Left ventricle myocardium inferior (tissue), 1 donor: Measurements from ENCODE around the gene AK1. TPM values are rescaled to one million over a fixed set of nuclear protein-coding genes. Genes with fewer than 3 reads are reported as not detected.

Source experiments
- DNase-seq: peaks from one replicate; pipeline ENCODE4 v3.0.0-alpha.2; 2020
- H3K27ac ChIP-seq: fragments of 200-600 bp; replicated peaks from 2 replicates; pipeline ENCODE4 v1.8.0; 2021
- H3K27me3 ChIP-seq: fragments of 200-600 bp; 2 replicates; pipeline ENCODE4 v1.8.0; 2021; ENCODE audit warnings: low read depth
- H3K36me3 ChIP-seq: fragments of 200-600 bp; 2 replicates; pipeline ENCODE4 v1.8.0; 2021
- H3K4me1 ChIP-seq: fragments of 200-600 bp; 2 replicates; pipeline ENCODE4 v1.8.0; 2021
- H3K4me3 ChIP-seq: fragments of 200-600 bp; 2 replicates; pipeline ENCODE4 v1.8.0; 2021; ENCODE audit warnings: mild to moderate bottlenecking, moderate library complexity
- H3K9me3 ChIP-seq: fragments of 200-600 bp; replicated peaks from 2 replicates; pipeline ENCODE4 v1.8.0; 2021
- CTCF ChIP-seq: fragments of 200-600 bp; IDR thresholded peaks from 2 replicates; pipeline ENCODE4 v1.8.0; 2021; ENCODE audit warnings: antibody characterized with exemption, mild to moderate bottlenecking, borderline replicate concordance
- intact Hi-C: fragments of 100-400 bp; cut with micrococcal nuclease; formaldehyde crosslinking; loops from one replicate; pipeline ENCODE4 v1.11.0; 2022
- total RNA-seq: library from RNA; stranded (reverse); fragmentation: NEBNext Ultra II Directional; extraction: Animal tissue kit (Norgen Biotek cat#: 25700); gene quantifications from one replicate; pipeline ENCODE4 v1.2.1, GENCODE V29; 2021
- donor health status: DM: no; HTN: yes; CAD: no; lungs with severe emphysema.

Gene AK1
- total RNA-seq, 1 donor from 2014 or later = 844 TPM

GRCh38 chr9:127855522-127855921 lies 22.0 kb downstream of the AK1 start:
- Histone ChIP-seq H3K36me3 (peaks cover 22% of the 10 kb centered on the region), H3K4me1 (peaks cover 93% of the 10 kb centered on the region), H3K9me3 (no peaks in the 10 kb centered on the region), H3K4me3 (peak overlapping the region; percentile 73), H3K27ac (peak overlapping the region; percentile 97), H3K27me3 (no peaks in the 10 kb centered on the region)
- TF ChIP-seq CTCF = no peak
- intact Hi-C loops = no loop called here
- no peak for DNase-seq

- Histone ChIP-seq H3K4me3 (peak overlapping the region; percentile 73), H3K36me3 (peaks cover 28% of the 10 kb centered on the region), H3K4me1 (peaks cover 93% of the 10 kb centered on the region), H3K9me3 (no peaks in the 10 kb centered on the region), H3K27ac (peak overlapping the region; percentile 97), H3K27me3 (no peaks in the 10 kb centered on the region)
- no peak for TF ChIP-seq CTCF
- intact Hi-C loops = no loop called here
- no peak for DNase-seq
Observed at GRCh38 chr9:127854960-127855359, 22.5 kb downstream of the AK1 start.

- peak; percentile 22 for TF ChIP-seq CTCF
- Histone ChIP-seq H3K27me3 (no peaks in the 10 kb centered on the region), H3K4me1 (peaks cover 93% of the 10 kb centered on the region), H3K27ac (peak within 1 kb of the TSS; percentile 97), H3K36me3 (peaks cover 35% of the 10 kb centered on the region), H3K9me3 (peaks cover 6% of the 10 kb centered on the region), H3K4me3 (peak within 1 kb of the TSS; percentile 73)
- intact Hi-C loops = no loop called here
- peak; percentile 90 for DNase-seq
Observed at GRCh38 chr9:127854184-127854806, 23.2 kb downstream of the AK1 start, which contains the start of gene ENG. ENG (minus strand) TSS chr9:127854658; CDS start chr9:127854355, 303 bp downstream.

- Histone ChIP-seq H3K27me3 (no peaks in the 10 kb centered on the region), H3K4me3 (peak overlapping the region; percentile 73), H3K27ac (peak overlapping the region; percentile 97), H3K9me3 (peaks cover 13% of the 10 kb centered on the region), H3K36me3 (peaks cover 42% of the 10 kb centered on the region), H3K4me1 (peaks cover 92% of the 10 kb centered on the region)
- intact Hi-C loops = no loop called here
- no peak for DNase-seq
- no peak for TF ChIP-seq CTCF
Observed at GRCh38 chr9:127853312-127854183, 23.9 kb downstream of the AK1 start.

- Histone ChIP-seq H3K36me3 (peaks cover 46% of the 10 kb centered on the region), H3K27ac (peak overlapping the region; percentile 97), H3K27me3 (no peaks in the 10 kb centered on the region), H3K9me3 (peaks cover 14% of the 10 kb centered on the region), H3K4me1 (peaks cover 92% of the 10 kb centered on the region), H3K4me3 (peak overlapping the region; percentile 73)
- intact Hi-C loops = no loop called here
- TF ChIP-seq CTCF = no peak
- no peak for DNase-seq
Observed at GRCh38 chr9:127852829-127853228, 24.6 kb downstream of the AK1 start.
